HUDEP-2 (cell line): ENCODE results near the gene LITAF.
"Not testable (repeated sequence)": the region's sequence is repeated elsewhere in the genome, so short reads cannot be mapped to it uniquely, and the experiment has no call there.

Experiments
- DNase-seq, 76 experiments: peaks; one replicate each; lab custom pipeline; 2025; ENCODE audit not compliant: unreplicated experiment in 76 of 76; lab: John Stamatoyannopoulos, UW

The LITAF gene

GRCh38 chr16:11577290-11577660 lies 9.4 kb downstream of the LITAF start:
- DNase-seq = not testable (repeated sequence)

DNA sequence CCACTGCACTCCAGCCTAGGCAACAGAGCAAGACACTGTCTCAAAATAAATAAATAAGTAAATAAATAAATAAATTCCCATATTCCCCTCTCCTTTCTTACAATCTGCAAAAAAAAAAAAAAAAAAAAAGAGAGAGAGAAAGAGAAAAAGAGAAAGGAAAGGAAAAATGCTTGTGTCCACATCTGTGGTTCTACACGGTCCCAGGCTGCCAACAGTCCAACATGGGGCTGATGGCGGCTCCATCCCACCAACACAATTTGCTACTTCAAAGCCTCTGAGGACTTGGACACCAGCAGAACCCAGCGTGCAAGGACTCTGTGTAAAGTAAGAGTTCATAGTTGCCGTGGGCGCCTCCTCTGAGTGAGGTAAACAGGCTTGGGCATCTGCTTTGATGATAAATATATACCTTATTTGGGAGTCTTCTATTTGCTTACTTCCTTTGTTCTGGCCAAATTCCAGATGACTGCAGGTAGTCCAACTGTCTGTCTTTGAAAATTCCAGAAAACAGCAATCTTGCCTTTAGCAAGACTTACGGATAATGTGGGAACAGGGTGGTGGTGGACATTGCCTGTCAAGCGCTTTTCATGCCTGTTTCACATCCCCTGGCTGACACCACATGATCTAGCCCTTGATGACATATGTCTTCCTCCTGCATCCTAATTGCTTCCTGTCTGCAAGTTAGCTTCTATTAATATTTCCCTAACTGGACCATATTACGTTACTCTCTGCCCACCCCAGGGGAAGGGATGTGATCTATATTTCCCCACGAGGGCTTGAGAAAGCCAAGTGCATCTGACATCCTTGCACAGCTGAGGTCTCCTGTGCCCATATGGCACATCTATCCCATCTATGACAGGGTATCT lies 10.1 kb downstream of the LITAF start:
- DNase-seq = no peak

- no peak for DNase-seq
These were observed 11.5 kb downstream of the LITAF start for GRCh38 chr16:11575223-11575589.

DNA sequence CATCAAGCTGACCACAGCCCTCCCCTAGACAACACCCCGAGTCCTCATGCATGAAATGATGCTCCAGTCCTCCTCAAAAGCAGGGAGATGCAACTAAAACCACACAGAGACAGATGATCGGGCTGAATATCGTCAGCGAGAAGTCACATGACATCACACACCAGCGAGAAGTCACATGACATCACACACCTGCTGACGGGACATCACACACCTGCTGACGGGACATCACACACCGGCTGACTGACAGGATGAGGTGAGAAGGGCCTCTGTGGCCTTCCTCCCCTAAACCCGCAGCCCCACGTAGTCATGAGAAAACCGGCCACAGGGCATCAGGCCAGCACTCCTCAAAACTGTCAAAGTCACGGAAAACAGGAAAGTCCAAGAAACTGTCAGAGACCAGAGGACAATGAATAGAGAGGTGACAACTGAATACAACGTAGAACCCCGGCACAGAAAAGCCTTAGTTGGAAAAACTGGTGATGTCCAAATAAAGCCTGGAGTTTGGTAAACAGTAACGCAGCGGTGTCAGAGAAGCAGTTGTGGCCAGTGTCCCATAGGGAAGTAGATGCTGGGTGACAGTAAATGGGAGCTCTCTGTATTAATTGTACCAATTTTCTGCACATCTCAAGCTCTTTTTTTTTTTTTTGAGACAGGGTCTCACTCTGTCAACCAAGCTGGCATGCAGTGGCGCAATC lies 14.3 kb downstream of the LITAF start:
- no peak for DNase-seq

GRCh38 chr16:11571549-11571948 lies 15.2 kb downstream of the LITAF start:
- DNase-seq = no peak

- DNase-seq = no peak
These were observed 15.9 kb downstream of the LITAF start for GRCh38 chr16:11570806-11571205.

- DNase-seq = no peak
These were observed 16.5 kb downstream of the LITAF start for GRCh38 chr16:11570258-11570657.

- no peak for DNase-seq
These were observed 20.3 kb downstream of the LITAF start for GRCh38 chr16:11566398-11566797.

DNA sequence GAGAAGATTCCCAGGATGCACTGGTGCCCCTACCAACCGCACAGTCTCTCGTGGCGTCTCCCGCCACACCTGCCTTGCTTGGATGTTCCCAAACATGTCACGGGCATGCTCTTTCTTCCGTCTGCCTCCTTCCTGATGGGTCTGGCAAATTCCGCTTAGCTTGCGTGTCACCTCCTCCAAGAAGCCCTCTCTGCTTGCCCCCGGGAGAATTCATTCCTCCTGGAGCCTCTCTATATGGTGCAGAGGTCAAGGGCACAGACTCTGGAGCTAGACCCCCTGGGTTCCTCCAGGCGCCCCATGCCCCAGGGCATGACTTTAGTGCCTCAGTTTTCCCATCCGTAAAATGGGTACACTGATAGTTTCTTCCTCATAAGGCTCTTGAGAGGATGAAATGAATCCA lies 21.1 kb downstream of the LITAF start:
- DNase-seq = no peak

DNA sequence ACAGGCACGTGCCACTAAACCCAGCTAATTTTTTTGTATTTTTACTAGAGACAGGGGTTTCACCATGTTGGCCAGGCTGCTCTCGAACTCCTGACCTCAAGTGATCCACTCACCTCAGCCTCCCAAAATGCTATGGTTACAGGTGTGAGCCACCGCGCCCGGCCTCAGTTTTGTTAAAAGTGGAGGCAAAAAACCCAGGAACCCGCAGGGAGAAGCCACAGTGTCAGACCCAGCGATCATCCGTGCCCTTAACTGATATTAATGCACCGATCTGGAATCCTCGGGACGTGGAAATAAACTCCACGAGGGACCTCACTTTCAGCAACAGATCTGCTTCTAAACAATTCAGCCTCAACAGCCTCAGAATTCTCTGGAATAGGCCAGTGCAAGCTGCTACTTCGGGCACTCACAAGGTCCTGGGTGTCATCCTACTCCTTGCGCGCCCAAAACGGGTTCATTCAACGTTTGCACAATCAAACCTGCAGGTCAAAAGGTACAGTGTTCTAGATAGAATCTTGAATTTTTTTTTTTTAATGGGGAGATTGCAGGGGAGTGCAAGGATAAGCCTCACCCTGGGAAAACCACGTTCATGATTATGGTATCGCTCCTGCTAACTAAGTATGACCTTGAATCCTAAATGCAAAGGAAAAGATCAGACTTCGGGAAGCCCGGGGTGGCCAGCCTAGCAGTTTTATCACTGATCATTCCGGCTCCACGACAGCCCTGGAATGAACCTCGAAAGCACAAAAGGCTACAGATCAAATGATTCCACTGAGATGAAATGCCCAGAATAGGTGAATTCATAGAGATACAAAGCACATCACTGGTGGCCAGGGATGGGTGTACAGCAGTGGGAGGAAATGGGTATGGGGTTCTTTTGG lies 22.4 kb downstream of the LITAF start:
- no peak for DNase-seq

DNA sequence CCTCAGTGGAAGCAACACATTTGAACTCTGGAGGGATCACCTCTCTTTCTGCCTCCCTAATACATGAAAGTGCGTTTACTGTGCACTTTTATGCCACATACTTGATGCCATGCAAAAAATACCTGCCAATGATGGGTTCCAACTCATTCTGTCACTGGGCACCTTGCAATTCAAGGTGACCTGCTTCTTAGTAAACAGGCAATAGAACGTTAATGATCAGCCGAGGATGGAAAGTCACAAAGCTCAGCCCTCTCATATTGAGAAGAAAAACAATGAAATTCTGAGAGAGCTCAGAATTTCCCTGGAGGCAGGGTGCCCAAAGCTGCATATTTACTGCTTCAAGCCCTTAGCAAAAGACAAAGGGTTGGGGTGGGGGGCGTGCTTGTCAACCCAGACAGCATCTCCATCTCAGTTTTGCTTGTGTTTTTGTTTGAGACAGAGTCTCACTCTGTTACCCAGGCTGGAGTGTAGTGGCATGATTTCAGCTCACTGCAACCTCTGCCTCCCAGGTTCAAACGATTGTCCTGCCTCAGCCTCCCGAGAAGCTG lies 23.2 kb downstream of the LITAF start:
- no peak for DNase-seq

- no peak for DNase-seq
These were observed 23.8 kb downstream of the LITAF start for GRCh38 chr16:11562941-11563340.

DNA sequence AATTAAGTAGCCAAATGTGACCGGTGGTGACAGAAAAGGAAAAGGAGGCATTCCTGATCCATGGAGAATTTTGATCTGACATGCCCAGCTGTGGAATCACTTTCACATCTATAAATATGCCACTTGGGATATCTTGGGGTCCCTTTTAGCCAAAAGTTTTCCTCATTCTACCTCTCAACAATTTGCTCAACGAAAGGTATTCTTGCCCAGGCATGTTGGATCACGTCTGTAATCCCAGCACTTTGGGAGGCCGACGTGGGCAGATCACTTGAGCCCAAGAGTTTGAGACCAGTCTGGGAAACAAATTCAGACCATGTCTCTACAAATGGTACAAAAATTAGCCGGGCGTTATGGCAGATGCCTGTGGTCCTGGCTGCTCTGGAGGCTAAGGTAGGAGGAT lies 24.3 kb downstream of the LITAF start:
- DNase-seq = no peak

DNA sequence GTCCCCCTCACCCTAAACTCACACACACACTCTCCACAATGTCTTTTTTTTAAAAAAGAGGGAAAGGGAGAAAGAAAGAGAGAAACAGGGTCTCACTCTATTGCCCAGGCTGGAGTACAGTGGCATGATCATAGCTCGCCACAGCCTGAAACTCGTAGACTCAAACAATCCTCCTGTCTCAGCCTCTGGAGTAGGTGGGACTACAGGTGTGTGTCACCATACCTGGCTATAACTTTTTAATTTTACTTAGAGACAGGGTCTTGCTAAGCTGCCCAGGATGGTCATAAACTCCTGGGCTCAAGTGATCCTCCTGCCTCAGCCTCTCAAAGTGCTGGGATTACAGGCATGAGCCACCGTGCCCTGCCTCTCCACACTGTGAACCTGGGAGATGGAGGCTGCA lies 24.9 kb downstream of the LITAF start:
- no peak for DNase-seq

- no peak for DNase-seq
These were observed 25.3 kb downstream of the LITAF start for GRCh38 chr16:11561454-11561805.

- no peak for DNase-seq
These were observed 25.8 kb downstream of the LITAF start for GRCh38 chr16:11560701-11561453.

- DNase-seq = not testable (repeated sequence)
These were observed 28.4 kb downstream of the LITAF start for GRCh38 chr16:11558308-11558823.

DNA sequence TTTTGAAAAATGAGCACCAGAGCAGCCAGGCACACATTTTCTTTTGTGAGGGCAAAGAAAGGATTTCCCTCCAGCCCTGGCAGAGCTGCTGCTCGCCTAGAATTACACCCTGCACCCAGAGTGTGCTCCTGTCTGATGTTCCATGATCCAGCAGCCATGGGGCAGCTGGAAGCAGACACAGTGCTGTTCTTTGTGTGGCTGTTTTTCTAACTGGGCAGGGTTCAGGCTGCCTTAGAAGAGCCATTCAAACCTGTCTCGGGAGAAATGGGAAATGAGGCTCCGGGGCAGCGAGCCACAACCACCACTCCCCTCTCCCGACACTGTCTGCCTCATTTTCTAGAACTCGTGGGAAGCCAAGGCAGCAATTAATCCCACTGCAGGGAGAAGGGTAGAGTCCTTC lies 28.9 kb downstream of the LITAF start:
- no peak for DNase-seq

- no peak for DNase-seq
These were observed 29.6 kb downstream of the LITAF start for GRCh38 chr16:11556945-11557720.
